C4-2B (cell line): Measurements from ENCODE around the gene NCKAP5.
"Not testable (repeated sequence)": the region's sequence is repeated elsewhere in the genome, so short reads cannot be mapped to it uniquely, and the experiment has no call there.

ENCODE experiments used
- H3K27ac ChIP-seq: fragments of 450-650 bp; 2 replicates; pipeline ENCODE4 v1.5.1; 2017
- CTCF ChIP-seq: fragments of 450-650 bp; conservative IDR thresholded peaks from 2 replicates; pipeline ENCODE4 v1.5.1; 2017; ENCODE audit warnings: mild to moderate bottlenecking
- ZFX ChIP-seq: fragments of 450-650 bp; IDR thresholded peaks from 2 replicates; pipeline ENCODE4 v1.6.1; 2017

NCKAP5 gene

GRCh38 chr2:133218204-133218603, 350.1 kb downstream of the NCKAP5 start:
- TF ChIP-seq ZFX (no peak), CTCF (no peak)
- no peak overlapping the region for H3K27ac ChIP-seq

- TF ChIP-seq CTCF (no peak), ZFX (no peak)
- H3K27ac ChIP-seq = no peak overlapping the region
Observed at GRCh38 chr2:133215477-133215876, 352.8 kb downstream of the NCKAP5 start.

GRCh38 chr2:133213651-133214050, 354.6 kb downstream of the NCKAP5 start:
- no peak for TF ChIP-seq ZFX
- H3K27ac ChIP-seq = no peak overlapping the region

- H3K27ac ChIP-seq = no peak overlapping the region
- TF ChIP-seq ZFX = no peak
- no peak for TF ChIP-seq CTCF
Observed at GRCh38 chr2:133209325-133209724, 358.9 kb downstream of the NCKAP5 start.

GRCh38 chr2:133206666-133207065, 361.6 kb downstream of the NCKAP5 start:
- H3K27ac ChIP-seq = not testable (repeated sequence)

- TF ChIP-seq CTCF = no peak
- TF ChIP-seq ZFX = no peak
- no peak overlapping the region for H3K27ac ChIP-seq
Observed at GRCh38 chr2:133204421-133204820, 363.8 kb downstream of the NCKAP5 start.

- no peak overlapping the region for H3K27ac ChIP-seq
Observed at GRCh38 chr2:133200684-133201421, 367.4 kb downstream of the NCKAP5 start.

GRCh38 chr2:133198678-133199077, 369.6 kb downstream of the NCKAP5 start:
- no peak overlapping the region for H3K27ac ChIP-seq
- no peak for TF ChIP-seq CTCF
- TF ChIP-seq ZFX = no peak

More at GRCh38 chr2:133200684-133201421, 367.4 kb downstream of the NCKAP5 start:
- no peak for TF ChIP-seq CTCF
- no peak for TF ChIP-seq ZFX
